PC-9 (cell line): ENCODE measurements around the gene TUBA1B. TPM values are rescaled to one million over a fixed set of nuclear protein-coding genes. Genes with fewer than 3 reads are reported as not detected.

ENCODE experiments used
- BruUV-seq: library from RNA; stranded (reverse); fragments of 400-500 nt; replicated peaks from 2 replicates; lab custom pipeline; 2021; lab: Mats Ljungman, UMichigan
- CTCF ChIA-PET: fragments of 300-600 bp; sonication (Branson Sonifier 250); formaldehyde crosslinking; loops from one replicate; lab custom pipeline; 2022; ENCODE audit warnings: antibody characterized with exemption; lab: Charles Lee
- POLR2A ChIA-PET: fragments of 300-600 bp; sonication (Branson Sonifier 250); formaldehyde crosslinking; loops from one replicate; lab custom pipeline; 2022; ENCODE audit warnings: antibody characterized with exemption; ENCODE audit not compliant: unreplicated experiment; lab: Charles Lee
- DNase-seq, 2 experiments: peaks; one replicate each; pipeline versions ENCODE4 v3.0.0 to v3.0.0-alpha.2; 2015 to 2022; ENCODE audit warnings: mixed read lengths in 1 of 2
- H2AFZ ChIP-seq: fragments of 200-600 bp; sonication (generic); 2 replicates; pipeline ENCODE4 v1.8.1; 2017; ENCODE audit warnings: antibody characterized with exemption
- H3F3A ChIP-seq: fragments of 200-600 bp; sonication (generic); 2 replicates; pipeline ENCODE4 v1.8.1; 2017; ENCODE audit warnings: antibody characterized with exemption, mild to moderate bottlenecking, low read depth; ENCODE audit not compliant: insufficient read depth
- H3K27ac ChIP-seq: fragments of 200-600 bp; sonication (generic); 2 replicates; pipeline ENCODE4 v1.6.1; 2016; ENCODE audit warnings: mixed run types
- H3K27me3 ChIP-seq: fragments of 200-600 bp; sonication (generic); 2 replicates; pipeline ENCODE4 v1.6.1; 2016; ENCODE audit warnings: low read depth, mixed run types; ENCODE audit not compliant: insufficient read depth
- H3K36me3 ChIP-seq: fragments of 200-600 bp; sonication (generic); 2 replicates; pipeline ENCODE4 v1.6.1; 2016; ENCODE audit warnings: low read depth, mixed run types
- H3K4me1 ChIP-seq: fragments of 200-600 bp; sonication (generic); replicated peaks from 2 replicates; pipeline ENCODE4 v1.6.1; 2016; ENCODE audit warnings: mixed run types; ENCODE audit not compliant: insufficient read depth
- H3K4me2 ChIP-seq: fragments of 200-600 bp; sonication (generic); 2 replicates; pipeline ENCODE4 v1.6.1; 2017; ENCODE audit warnings: mixed run types
- H3K4me3 ChIP-seq: fragments of 200-600 bp; sonication (generic); 2 replicates; pipeline ENCODE4 v1.6.1; 2016; ENCODE audit warnings: mixed run types
- H3K79me2 ChIP-seq: fragments of 200-600 bp; sonication (generic); 2 replicates; pipeline ENCODE4 v1.6.1; 2017; ENCODE audit warnings: low read depth, mixed run types
- H3K9me2 ChIP-seq: fragments of 200-600 bp; sonication (generic); 2 replicates; pipeline ENCODE4 v1.8.1; 2017; ENCODE audit warnings: mild to moderate bottlenecking; ENCODE audit not compliant: insufficient read depth
- H3K9me3 ChIP-seq: fragments of 200-600 bp; sonication (generic); 2 replicates; pipeline ENCODE4 v1.8.1; 2016; ENCODE audit warnings: low read depth; ENCODE audit not compliant: insufficient read depth
- H4K20me1 ChIP-seq: fragments of 200-600 bp; sonication (generic); 2 replicates; pipeline ENCODE4 v1.8.1; 2017; ENCODE audit not compliant: insufficient read depth
- EZH2 ChIP-seq: fragments of 200-600 bp; sonication (generic); IDR thresholded peaks from 2 replicates; pipeline ENCODE4 v1.8.0; 2017; ENCODE audit warnings: antibody characterized with exemption, low read depth
- intact Hi-C: fragments of 100-400 bp; cut with micrococcal nuclease; formaldehyde crosslinking; loops from one replicate; pipeline ENCODE4 v1.10.0; 2022; ENCODE audit not compliant: unreplicated experiment
- total RNA-seq: library from RNA; stranded (reverse); gene quantifications from 2 replicates; pipeline ENCODE4 v1.2.3, GENCODE V29; 2021
- TF ChIP-seq, protein P1 (sequence below): fragments of 200-600 bp; sonication (generic); conservative IDR thresholded peaks from 2 replicates; pipeline ENCODE4 v1.6.1; 2017; ENCODE audit warnings: mixed run types, antibody characterized with exemption, mild to moderate bottlenecking, moderate library complexity

The TUBA1B gene
- total RNA-seq, 1 experiment from 2014 or later: 1,061 TPM

DNA sequence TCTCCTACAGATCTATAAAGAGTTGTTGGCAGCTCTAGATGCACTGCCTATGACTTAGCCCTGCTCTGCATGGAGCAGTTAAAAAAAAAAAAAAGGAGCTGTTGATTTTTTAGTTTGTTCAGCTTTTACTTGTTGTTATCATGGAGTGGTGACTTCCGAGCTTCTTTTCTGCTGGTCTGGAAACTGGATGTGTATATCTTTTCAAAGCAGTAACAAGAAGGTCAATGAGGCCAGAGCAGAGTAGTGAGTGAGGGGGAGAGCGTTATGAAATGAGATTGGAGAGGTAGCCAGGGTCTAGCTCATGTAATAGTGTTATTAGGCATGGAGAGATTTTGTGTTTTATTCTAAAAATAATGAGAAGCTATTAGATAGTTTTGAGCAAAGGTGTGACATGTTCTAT, 13.2 kb upstream of the TUBA1B start:
- Histone ChIP-seq H3K4me2 (no peak overlapping the region), H3F3A (no peaks in the 10 kb centered on the region), H3K4me3 (no peak overlapping the region), H3K9me2 (no peaks in the 10 kb centered on the region), H3K79me2 (no peaks in the 10 kb centered on the region), H3K36me3 (no peaks in the 10 kb centered on the region), H3K27ac (no peak overlapping the region), H3K27me3 (no peaks in the 10 kb centered on the region), H3K4me1 (no peaks in the 10 kb centered on the region), H2AFZ (no peak overlapping the region), H4K20me1 (no peaks in the 10 kb centered on the region), H3K9me3 (no peaks in the 10 kb centered on the region)
- DNase-seq: no peak
- ChIA-PET POLR2A (no interaction called here), CTCF (interaction anchor here (0.9 kb wide), 1 partner anchor 12 kb away, joined by 4 read pairs; no protein-coding TSS in a partner anchor)
- BruUV-seq: no TSS peak
- no peak for TF ChIP-seq EZH2
- TF ChIP-seq, protein P1, sequence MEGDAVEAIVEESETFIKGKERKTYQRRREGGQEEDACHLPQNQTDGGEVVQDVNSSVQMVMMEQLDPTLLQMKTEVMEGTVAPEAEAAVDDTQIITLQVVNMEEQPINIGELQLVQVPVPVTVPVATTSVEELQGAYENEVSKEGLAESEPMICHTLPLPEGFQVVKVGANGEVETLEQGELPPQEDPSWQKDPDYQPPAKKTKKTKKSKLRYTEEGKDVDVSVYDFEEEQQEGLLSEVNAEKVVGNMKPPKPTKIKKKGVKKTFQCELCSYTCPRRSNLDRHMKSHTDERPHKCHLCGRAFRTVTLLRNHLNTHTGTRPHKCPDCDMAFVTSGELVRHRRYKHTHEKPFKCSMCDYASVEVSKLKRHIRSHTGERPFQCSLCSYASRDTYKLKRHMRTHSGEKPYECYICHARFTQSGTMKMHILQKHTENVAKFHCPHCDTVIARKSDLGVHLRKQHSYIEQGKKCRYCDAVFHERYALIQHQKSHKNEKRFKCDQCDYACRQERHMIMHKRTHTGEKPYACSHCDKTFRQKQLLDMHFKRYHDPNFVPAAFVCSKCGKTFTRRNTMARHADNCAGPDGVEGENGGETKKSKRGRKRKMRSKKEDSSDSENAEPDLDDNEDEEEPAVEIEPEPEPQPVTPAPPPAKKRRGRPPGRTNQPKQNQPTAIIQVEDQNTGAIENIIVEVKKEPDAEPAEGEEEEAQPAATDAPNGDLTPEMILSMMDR: no peak
- intact Hi-C loops: no loop called here

DNA sequence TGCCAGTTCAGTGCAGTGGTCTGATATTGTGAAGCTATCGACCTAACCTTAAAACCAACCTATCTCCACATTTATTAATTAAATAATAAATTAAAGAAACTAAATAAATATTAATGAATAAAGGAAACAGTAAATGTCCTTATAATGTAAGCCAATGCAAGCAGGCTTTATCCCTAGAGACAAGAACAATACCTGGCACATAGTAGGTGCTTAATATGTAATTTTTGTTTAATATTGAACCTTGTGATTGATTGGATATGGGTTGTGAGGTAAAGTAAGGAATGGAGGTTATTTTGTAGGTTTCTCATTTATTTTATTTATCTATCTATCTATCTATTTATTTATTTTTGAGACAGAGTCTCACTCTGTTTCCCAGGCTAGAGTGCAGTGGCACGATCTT, 7.8 kb upstream of the TUBA1B start:
- Histone ChIP-seq H3K27ac (no peak overlapping the region), H2AFZ (no peak overlapping the region), H3K4me1 (no peaks in the 10 kb centered on the region), H3K36me3 (no peaks in the 10 kb centered on the region), H4K20me1 (no peaks in the 10 kb centered on the region), H3K9me2 (no peaks in the 10 kb centered on the region), H3F3A (no peaks in the 10 kb centered on the region), H3K4me2 (no peak overlapping the region), H3K9me3 (no peaks in the 10 kb centered on the region), H3K27me3 (no peaks in the 10 kb centered on the region), H3K4me3 (no peak overlapping the region), H3K79me2 (0 out of 2 replicates have a peak, but pooled peaks cover under 1% of the 10 kb centered on the region)
- DNase-seq: no peak
- TF ChIP-seq EZH2: no peak
- TF ChIP-seq, protein P1: no peak
- intact Hi-C loops: no loop called here
- BruUV-seq: no TSS peak
- POLR2A ChIA-PET: interaction anchor here (0.6 kb wide), 1 partner anchor 11 kb away, joined by 3 read pairs; no protein-coding TSS in a partner anchor
- CTCF ChIA-PET: no interaction called here

DNA sequence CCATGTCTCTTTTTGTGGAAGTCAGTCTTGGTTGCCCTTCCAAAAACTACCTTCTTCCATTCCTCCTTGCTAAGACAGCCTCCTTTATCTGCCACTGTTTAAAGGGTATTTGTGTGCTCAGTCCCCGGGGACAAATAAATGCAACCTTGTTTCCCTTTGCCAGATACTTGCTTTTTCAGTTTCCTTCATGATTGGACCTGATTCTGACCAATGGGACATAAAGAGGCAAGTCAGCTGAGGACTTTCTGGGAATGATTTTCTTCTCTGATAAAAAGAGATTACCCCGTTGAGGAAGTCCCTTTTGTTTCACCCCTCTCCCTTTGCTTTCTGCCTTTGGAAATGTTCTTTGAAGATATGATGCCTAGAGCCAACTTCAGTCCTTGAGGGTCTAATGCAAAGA, 7.4 kb upstream of the TUBA1B start:
- no peaks in the 10 kb centered on the region for H3K9me2 ChIP-seq
- H2AFZ ChIP-seq: no peak overlapping the region
- no peaks in the 10 kb centered on the region for H4K20me1 ChIP-seq
- H3K27me3 ChIP-seq: no peaks in the 10 kb centered on the region
- no peaks in the 10 kb centered on the region for H3K4me1 ChIP-seq
- H3F3A ChIP-seq: no peaks in the 10 kb centered on the region
- no peak overlapping the region for H3K4me3 ChIP-seq
- H3K27ac ChIP-seq: no peak overlapping the region
- H3K36me3 ChIP-seq: no peaks in the 10 kb centered on the region
- no peak for DNase-seq
- BruUV-seq: no TSS peak
- H3K9me3 ChIP-seq: no peaks in the 10 kb centered on the region
- intact Hi-C loops: no loop called here
- ChIA-PET CTCF (no interaction called here), POLR2A (no interaction called here)
- TF ChIP-seq, protein P1: no peak
- TF ChIP-seq EZH2: no peak
- H3K79me2 ChIP-seq: 0 out of 2 replicates have a peak, but pooled peaks cover 4% of the 10 kb centered on the region
- no peak overlapping the region for H3K4me2 ChIP-seq
